SK-MEL-5 (cell line): Measurements from ENCODE around the gene NAV3. TPM values are rescaled to one million over a fixed set of nuclear protein-coding genes. Genes with fewer than 3 reads are reported as not detected.
"Not testable (repeated sequence)": the region's sequence is repeated elsewhere in the genome, so short reads cannot be mapped to it uniquely, and the experiment has no call there.

ENCODE experiments used
- DNase-seq: peaks from one replicate; pipeline ENCODE4 v3.0.0-alpha.2; 2016; ENCODE audit warnings: low read depth, low spot score
- in situ Hi-C: cut with HindIII; loops from 2 replicates; pipeline ENCODE4 v1.10.0; 2016; ENCODE audit warnings: low sequenced_read_pairs, high pct_unique_total_duplicates, low pct_unique_long_range_greater_than_20kb
- total RNA-seq: library from RNA; depleted of rRNA; stranded (reverse); fragments of >200 nt; shearing (Covaris generic); gene quantifications from 2 replicates; pipeline ENCODE4 v1.2.3, GENCODE V29; 2014

Gene NAV3
- total RNA-seq, 1 experiment from 2014 or later = 41.3 TPM

DNA sequence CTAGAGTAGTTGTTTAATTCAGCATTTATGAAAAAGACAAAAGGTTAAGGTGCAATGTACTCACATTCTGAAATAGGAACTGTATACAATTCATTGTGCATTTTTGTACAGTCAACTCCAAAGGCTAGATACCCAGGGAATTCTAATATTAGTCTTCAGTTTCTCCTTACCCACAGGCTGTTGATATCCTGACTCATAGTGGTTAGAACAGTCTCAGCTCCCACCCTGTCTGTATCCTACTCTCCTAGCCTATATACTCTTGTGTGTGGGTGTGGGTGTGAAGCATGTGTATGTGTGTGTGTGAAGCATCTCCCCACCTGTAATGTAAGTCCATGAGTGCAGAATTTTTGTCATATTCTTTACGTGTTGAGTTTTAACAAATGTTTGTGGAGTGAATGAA, 229.5 kb downstream of the NAV3 start:
- DNase-seq = no peak
- in situ Hi-C loops = no loop called here

DNA sequence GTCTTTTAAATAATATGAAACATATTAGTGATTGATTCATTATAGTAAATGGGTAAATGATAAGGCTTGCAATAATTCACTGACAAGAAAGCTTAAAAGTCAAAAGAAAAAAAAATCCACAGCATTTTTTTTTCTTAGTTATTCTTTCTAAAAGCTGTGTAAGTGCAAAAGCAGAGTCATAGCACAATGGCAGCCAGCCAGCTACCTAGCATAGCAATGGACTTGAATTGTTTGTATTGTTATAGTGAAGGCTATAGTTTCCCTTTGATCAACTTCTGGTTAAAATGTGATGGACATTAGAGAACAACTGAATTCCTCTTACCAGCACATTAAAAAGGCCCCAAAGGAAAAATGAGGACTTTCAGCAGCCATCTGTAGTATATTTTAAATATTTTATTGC, 232.1 kb downstream of the NAV3 start:
- in situ Hi-C loops = no loop called here
- DNase-seq = no peak

DNA sequence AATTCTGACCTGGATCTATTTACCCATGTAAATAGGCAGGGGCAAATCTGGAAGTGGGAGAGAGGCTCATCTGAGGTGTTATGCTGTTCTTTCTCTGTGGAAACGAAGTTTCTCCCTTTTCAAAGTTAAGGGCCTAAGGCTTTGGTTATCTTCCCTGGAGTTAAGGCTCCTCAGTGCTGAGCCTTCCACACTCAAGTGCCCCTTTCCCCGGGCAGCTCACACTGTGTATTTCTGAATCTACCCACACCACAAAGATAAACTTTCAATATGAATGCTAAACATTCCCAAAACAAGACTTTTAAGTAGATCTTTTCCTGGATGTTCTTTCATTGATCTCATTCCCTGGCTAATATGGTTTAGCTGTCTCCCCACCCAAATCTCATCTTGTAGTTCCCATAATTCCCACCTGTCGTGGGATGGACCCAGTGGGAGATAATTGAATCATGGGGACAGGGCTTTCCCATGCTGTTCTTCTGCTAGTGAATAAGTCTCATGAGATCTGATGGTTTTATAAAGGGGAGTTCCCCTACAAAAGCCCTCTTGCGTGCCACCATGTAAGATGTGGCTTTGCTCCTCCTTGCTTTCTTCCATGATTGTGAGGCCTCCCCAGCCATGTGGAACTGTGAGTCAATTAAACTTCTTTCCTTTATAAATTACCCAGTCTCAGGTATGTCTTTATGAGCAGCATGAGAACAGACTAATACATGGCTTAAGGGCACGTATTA, 251.1 kb downstream of the NAV3 start:
- in situ Hi-C loops = no loop called here
- DNase-seq = no peak

DNA sequence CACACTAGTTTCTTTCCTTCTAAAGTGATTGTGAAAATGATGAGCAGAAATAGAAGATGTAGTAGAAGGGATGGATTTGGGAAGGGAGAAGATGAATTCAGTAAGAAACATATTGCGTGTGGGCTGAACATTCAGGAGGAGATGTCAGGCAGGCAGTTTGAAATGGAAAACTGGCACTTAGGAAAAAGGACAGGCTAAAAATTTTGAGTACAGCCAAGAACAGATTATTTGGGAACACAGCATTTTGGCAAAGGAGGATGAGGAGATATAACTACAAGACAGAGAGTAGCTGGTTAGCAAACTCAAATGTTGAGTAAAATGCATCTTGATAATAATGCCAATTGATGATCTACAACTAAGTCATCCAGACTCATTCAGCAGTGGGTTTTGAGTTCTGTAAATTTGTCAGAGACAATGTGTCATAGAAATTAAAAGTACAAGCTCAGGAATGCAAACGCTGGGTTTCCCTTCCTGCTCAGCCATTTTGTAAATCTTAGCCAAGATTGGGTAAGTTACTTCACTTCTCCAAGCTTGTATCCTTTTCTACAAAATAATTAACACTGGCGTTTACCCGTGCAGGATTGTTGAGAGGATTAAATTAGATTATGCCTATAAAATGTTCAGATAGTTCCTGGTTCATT, 255.0 kb downstream of the NAV3 start:
- no peak for DNase-seq
- in situ Hi-C loops = no loop called here

DNA sequence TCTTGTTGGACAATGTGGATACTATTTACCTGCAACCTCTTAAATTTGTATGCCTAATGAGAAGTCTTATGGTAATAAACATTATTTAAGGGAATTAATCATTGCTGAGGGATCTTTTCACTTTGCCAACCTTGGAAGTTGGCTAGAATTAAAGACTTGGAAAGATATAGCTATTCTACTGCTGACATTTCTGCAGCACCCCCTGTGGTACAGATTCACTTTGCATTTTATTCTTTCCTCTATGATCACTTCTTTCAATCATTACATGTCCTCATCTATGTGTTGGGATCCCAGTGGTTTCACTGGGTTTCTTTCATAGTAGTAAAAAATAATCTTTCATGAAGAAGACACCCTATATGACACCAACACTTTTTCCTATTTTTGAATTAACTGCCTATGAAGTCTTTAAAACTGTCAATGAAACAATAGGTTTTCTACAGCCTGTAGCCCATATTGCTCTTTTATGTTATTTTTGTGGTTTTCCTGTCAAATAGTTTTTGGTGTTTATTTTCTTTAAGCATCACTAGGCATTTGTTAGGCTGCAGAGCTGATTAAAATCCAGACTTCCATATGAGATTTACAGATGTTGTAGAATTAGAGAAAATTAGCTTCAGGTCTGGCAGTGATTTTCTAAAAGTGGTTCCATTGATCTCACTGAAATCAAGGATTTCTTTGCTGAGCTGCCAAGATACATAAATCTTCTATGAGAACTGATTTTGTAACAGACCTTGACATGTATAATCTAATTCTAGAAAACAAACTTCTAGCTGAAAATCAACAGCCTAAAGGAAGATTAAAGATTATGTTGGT, 256.1 kb downstream of the NAV3 start:
- in situ Hi-C loops = no loop called here
- peak; percentile 30 for DNase-seq

DNA sequence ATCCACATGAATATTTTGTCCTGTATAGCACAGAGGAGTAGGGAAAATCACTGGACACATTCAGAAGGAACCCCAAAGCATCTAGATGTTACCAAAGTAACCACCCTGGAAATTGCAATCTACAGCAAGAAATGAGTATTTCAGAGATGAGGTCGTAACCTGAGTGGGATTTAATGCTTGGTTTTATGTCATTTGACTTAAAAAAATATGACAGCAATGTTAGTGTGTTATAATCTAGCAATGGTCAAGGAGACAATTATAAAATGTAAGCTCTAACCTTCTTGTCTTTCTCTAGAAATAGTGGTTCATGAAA, 256.6 kb downstream of the NAV3 start:
- DNase-seq = no peak
- in situ Hi-C loops = no loop called here

DNA sequence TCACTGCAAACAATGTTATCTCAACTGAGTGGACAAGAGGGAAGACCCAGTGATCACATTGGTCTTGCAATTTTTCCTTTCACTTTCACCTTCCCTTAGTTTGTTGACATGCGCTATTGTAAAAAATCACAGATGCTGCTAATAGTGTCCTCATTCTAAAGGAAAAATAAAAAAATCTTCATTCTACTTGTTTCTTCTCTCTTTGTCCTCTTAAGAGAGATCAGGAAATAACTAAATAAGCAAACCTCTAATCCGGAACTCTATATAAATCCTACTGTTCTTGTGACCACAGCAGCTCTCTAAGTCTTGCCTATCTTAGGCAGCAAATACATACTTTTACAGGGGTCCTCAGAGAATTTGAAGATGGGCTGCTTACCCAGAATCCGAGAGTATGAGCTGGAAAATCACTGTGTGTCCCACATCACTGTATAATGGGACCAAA, 257.7 kb downstream of the NAV3 start:
- DNase-seq = peak; percentile 48
- in situ Hi-C loops = no loop called here

DNA sequence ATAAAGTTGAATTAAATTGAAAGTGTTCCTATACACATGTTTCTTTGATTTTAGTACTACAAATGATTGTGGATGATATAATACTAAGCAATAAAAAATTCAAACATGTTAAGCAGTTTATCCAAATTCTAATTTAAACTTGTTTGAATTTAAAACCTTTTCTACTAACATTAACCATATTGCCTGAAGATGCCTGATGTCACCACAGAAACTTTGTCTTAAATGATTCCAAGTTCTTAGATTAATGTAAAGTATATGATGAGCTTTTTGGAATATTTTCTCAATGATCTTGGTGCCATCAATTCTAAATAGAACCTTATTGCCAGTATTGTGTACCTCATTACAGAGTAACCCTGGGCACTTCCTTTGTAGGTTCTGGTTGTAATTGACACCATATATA, 259.6 kb downstream of the NAV3 start:
- in situ Hi-C loops = no loop called here
- no peak for DNase-seq

DNA sequence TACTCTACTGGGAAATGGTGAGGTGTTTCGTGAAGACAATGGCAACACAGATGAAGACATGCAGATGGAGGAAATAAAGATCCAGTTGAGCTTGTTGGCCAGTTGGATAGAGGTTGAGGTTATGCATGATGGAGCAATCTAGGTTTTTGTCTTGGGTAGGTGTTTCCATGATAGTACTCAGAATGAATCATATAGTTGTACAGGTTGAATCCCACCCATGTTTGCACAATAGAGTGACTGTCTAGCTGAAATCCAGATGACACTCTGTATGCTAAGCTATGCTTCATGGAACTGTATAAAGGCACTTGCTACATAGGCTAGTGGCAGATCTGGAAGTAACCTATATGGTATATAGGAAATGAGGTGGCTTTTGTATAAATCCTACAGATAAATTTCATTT, 264.9 kb downstream of the NAV3 start:
- in situ Hi-C loops = no loop called here
- DNase-seq = no peak

DNA sequence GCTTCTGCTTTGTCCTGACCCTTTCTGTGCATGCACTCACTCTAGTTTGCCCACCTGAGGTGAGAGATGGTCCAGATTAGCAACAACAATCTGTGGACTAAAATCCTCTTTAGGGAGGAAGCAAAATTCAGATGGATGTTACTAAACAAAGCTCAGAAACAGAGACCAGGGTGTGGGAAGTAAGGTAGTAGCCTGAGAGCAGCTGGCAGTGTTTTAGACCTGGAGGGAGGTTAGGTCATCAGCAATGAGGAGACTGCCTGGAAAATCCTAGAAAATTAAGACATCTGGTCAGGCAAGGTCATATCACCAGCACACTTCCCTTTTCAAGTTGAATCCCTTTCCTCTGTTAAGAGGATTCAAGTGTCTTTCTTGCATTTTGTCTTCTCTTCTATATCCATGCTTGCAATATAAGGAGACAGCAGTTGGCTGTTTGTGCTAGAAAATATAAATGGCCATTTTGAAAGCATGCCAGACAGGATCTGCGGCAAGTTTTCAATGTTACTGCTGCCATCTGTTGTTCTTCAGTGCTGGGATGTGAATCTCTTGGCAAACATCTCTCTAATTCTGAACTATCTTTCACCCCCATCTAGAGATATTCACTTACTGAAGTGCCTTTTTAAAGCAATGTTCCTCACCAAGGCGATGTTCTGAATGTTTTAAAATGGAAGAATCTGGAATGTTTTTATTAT, 266.4 kb downstream of the NAV3 start:
- in situ Hi-C loops = no loop called here
- peak; percentile 33 for DNase-seq

DNA sequence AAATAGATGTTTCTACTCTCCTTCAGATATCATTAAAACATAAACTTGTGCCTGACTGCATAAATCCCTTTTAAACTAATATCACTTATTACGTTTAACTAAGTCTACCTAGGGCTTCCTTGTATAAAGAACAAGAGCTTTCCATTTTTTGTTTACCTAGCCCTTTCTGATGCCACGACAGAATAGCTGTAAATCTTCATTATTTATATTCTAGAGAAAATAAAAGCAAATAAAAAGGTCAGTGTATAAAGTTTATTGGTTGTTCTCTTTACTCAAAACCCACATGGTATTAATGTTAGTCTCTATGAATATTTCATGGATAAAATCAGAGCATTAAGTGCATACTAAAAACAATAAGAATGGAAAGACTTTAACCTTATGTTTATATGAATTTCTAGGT, 269.1 kb downstream of the NAV3 start:
- DNase-seq = no peak
- in situ Hi-C loops = loop anchor here (25.0 kb wide), 1 partner anchor 88 kb away; no protein-coding TSS in a partner anchor

DNA sequence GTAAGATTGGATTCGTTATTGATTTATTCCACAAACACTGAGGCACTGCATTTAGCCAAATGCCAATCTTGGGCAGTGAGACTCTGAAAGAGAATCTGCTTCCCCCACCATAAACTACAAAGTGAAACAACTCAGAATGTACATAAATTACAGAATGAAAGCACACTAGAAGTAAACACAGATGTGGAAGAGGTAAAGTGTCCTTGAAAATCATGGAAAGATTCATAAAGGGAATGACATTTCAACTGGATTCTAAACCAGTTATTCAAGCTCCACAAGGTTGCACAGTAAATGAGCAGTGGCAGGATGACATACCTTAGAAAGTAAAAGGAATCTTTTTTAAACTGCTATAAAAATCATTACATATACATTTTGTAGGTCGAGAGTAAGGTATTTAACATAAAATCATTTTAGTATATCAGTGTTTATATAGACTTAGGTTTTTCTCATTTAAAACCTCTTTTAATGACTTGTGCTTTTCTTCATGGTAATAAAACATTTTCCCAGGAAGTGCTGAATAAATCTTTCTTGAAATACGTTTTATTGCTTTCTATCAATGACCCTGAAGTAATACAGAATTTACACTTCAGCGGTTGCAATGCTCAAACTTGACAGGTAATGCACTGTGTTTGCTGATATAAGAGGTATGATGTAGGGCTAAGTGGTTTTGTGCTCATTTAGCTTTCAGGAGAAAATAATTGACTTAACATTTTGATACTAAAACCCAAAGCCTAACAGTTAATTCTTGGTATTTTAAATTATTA, 270.6 kb downstream of the NAV3 start:
- in situ Hi-C loops = loop anchor here (25.0 kb wide), 1 partner anchor 89 kb away; no protein-coding TSS in a partner anchor
- DNase-seq = no peak

DNA sequence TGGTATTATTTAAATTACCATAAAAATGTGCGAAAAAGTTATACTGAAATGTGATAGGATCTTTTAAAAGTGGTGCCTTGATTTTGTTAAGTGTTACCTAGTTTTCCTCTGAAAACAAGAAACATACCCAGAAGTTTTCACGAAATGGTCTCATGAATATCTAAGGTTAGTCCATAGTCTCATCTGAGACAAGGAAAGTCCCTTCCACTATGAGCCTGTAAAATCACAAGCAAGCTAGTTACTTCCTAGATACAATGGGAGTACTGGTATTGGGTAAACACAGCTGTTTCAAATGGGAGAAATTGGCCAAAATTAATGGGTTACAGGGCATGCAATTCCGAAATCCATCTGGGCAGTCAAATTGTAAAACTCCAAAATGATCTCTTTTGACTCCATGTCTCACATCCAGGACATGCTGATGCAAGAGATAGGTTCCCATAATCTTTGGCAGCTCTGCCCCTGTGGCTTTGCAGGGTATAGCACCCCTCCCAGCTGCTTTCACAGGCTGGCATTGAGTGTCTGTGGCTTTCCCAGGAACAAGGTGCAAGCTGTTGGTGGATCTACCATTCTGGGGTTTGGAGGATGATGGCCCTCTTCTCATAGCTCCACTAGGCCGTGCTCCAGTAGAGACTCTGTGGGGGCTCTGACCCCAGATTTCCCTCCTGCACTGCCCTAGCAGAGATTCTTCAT, 271.4 kb downstream of the NAV3 start:
- in situ Hi-C loops = loop anchor here (25.0 kb wide), 1 partner anchor 90 kb away; no protein-coding TSS in a partner anchor
- DNase-seq = peak; percentile 51

DNA sequence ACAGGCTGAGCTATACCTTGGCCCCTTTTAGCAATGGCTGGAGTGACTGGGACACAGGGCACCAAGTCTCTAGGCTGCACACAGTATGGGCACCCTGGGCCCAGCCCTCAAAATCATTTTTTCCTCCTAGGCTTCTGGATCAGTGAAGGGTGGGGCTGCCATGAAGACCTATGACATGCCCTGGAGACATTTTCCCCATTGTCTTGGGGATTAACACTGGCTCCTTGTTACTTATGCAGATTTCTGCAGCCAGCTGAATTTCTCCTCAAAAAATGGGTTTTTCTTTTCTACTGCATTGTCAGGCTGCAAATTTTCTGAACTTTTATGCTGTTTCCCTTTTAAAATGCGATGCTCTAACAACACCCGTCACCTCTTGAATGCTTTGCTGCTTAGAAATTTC, 272.1 kb downstream of the NAV3 start:
- DNase-seq = not testable (repeated sequence)
- in situ Hi-C loops = loop anchor here (25.0 kb wide), 1 partner anchor 90 kb away; no protein-coding TSS in a partner anchor

DNA sequence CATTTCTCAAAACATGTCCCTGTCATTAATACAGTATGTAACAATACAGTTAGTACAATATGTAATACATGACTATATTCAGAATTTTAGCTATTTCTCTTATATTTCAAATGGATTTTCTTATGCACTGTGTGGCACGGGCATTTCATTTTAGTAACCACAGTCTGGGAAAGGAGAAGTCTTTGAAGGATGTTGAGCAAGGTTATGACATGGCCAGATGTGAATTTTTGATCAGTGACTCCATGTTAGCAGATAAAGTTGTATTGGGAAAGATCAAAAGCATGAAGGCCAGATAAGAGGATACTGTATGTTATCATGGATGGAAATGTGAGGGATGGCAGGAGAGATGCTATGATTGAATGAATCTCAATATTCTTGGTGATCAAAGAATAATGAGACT, 285.2 kb downstream of the NAV3 start:
- no peak for DNase-seq
- in situ Hi-C loops = loop anchor here (25.0 kb wide), 1 partner anchor 104 kb away; no protein-coding TSS in a partner anchor

DNA sequence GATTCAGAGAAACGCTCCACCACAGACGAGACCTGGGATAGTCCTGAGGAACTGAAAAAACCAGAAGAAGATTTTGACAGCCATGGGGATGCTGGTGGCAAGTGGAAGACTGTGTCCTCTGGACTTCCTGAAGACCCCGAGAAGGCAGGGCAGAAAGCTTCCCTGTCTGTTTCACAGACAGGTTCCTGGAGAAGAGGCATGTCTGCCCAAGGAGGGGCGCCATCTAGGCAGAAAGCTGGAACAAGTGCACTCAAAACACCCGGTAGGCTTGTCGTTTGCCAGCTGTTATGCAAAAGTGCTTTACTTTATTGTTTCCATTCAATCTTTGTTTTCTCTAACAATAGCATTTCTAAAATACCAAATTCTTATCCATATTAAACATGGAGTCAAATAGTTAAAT, 287.3 kb downstream of the NAV3 start:
- peak; percentile 42 for DNase-seq
- in situ Hi-C loops = loop anchor here (25.0 kb wide), 1 partner anchor 106 kb away; no protein-coding TSS in a partner anchor

DNA sequence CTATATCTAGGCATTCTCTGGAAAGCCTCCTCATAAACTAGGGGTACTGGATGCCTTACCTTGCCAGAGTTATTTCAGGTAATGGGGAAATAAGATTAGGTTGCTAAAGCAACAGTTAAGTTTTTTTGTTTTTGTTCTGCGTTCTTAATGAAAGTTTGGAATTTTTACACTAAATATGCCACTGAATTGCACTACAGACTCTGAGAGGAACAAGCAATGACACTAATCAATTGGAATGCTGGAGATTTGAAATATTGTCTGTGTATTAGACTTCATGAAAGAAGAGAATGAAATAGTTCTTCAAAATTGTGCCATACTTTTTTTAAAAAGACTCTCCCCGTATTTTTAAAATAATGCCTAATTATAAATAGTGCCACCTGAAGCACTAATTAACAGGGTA, 287.8 kb downstream of the NAV3 start:
- in situ Hi-C loops = loop anchor here (25.0 kb wide), 1 partner anchor 106 kb away; no protein-coding TSS in a partner anchor
- no peak for DNase-seq
